GM23338 (cell line): ENCODE data around the gene DNAJC11. TPM values are rescaled to one million over a fixed set of nuclear protein-coding genes. Genes with fewer than 3 reads are reported as not detected.

Experiments
- ATAC-seq: fragments of 200-7000 bp; cut with Tn5 transposase; 3 replicates; pipeline ENCODE4 v1.9.1; 2020
- DNase-seq: peaks from one replicate; pipeline ENCODE4 v3.0.0-alpha.2; 2015; ENCODE audit warnings: low spot score
- H2AFZ ChIP-seq: fragments of 200-600 bp; sonication (generic); 2 replicates; pipeline ENCODE4 v1.8.0; 2016; ENCODE audit warnings: antibody characterized with exemption, mild to moderate bottlenecking, moderate library complexity
- H3F3A ChIP-seq: fragments of 200-600 bp; sonication (generic); replicated peaks from 2 replicates; pipeline ENCODE4 v1.8.0; 2017; ENCODE audit warnings: antibody characterized with exemption, mixed run types, low read depth
- H3K27ac ChIP-seq: fragments of 200-600 bp; sonication (generic); 2 replicates; pipeline ENCODE4 v1.6.1; 2016; ENCODE audit warnings: low read depth
- H3K27me3 ChIP-seq: fragments of 200-600 bp; sonication (generic); 2 replicates; pipeline ENCODE4 v1.8.0; 2016; ENCODE audit warnings: mild to moderate bottlenecking, mixed run types, moderate library complexity; ENCODE audit not compliant: insufficient read depth
- H3K36me3 ChIP-seq: fragments of 200-600 bp; sonication (generic); 2 replicates; pipeline ENCODE4 v1.8.0; 2016; ENCODE audit warnings: mild to moderate bottlenecking; ENCODE audit not compliant: insufficient read depth
- H3K4me1 ChIP-seq: fragments of 200-600 bp; sonication (generic); 2 replicates; pipeline ENCODE4 v1.8.0; 2016; ENCODE audit warnings: mild to moderate bottlenecking, moderate library complexity; ENCODE audit not compliant: insufficient read depth
- H3K4me2 ChIP-seq: fragments of 200-600 bp; sonication (generic); 2 replicates; pipeline ENCODE4 v1.7.1; 2017; ENCODE audit warnings: mixed run types
- H3K4me3 ChIP-seq: fragments of 200-600 bp; sonication (generic); 2 replicates; pipeline ENCODE4 v1.6.1; 2016; ENCODE audit warnings: mixed run types
- H3K79me2 ChIP-seq: fragments of 200-600 bp; sonication (generic); replicated peaks from 2 replicates; pipeline ENCODE4 v1.8.0; 2017; ENCODE audit warnings: mild to moderate bottlenecking; ENCODE audit not compliant: insufficient read depth
- H3K9me2 ChIP-seq: fragments of 200-600 bp; sonication (generic); 2 replicates; pipeline ENCODE4 v1.8.0; 2017; ENCODE audit not compliant: insufficient read depth
- H4K20me1 ChIP-seq: fragments of 200-600 bp; sonication (generic); replicated peaks from 2 replicates; pipeline ENCODE4 v1.8.0; 2017; ENCODE audit warnings: mild to moderate bottlenecking; ENCODE audit not compliant: insufficient read depth
- H3K27ac Mint-ChIP-seq: 2 replicates; pipeline ENCODE4 v1.8.0; 2020; ENCODE audit warnings: inconsistent platforms, mild to moderate bottlenecking, moderate library complexity, mixed read lengths
- H3K27me3 Mint-ChIP-seq: 3 replicates; pipeline ENCODE4 v1.8.0; 2022; ENCODE audit warnings: low read depth, mild to moderate bottlenecking, moderate library complexity, mixed read lengths, inconsistent platforms; ENCODE audit not compliant: insufficient read depth, poor library complexity
- H3K36me3 Mint-ChIP-seq: 3 replicates; pipeline ENCODE4 v1.8.0; 2021; ENCODE audit warnings: low read depth, mild to moderate bottlenecking, inconsistent platforms, moderate library complexity, mixed read lengths
- H3K4me1 Mint-ChIP-seq: 3 replicates; pipeline ENCODE4 v1.8.0; 2020; ENCODE audit warnings: mild to moderate bottlenecking, inconsistent platforms, mixed read lengths
- H3K4me3 Mint-ChIP-seq: 3 replicates; pipeline ENCODE4 v1.8.0; 2021; ENCODE audit warnings: moderate library complexity, mild to moderate bottlenecking, inconsistent platforms, mixed read lengths
- H3K9me3 Mint-ChIP-seq: 3 replicates; pipeline ENCODE4 v1.8.0; 2020; ENCODE audit warnings: moderate library complexity, mild to moderate bottlenecking, inconsistent platforms, mixed read lengths
- CREB1 ChIP-seq: fragments of 250-450 bp; sonication (Bioruptor Pico); IDR thresholded peaks from 2 replicates; pipeline ENCODE4 v1.5.0; 2020; ENCODE audit warnings: low read depth, mild to moderate bottlenecking, moderate library complexity
- EZH2 ChIP-seq: fragments of 200-600 bp; sonication (generic); IDR thresholded peaks from one replicate; pipeline ENCODE4 v1.8.0; 2017; ENCODE audit warnings: antibody characterized with exemption, mild to moderate bottlenecking, low read depth; ENCODE audit not compliant: unreplicated experiment
- EZH2phosphoT487 ChIP-seq: fragments of 200-600 bp; sonication (generic); IDR thresholded peaks from one replicate; pipeline ENCODE4 v1.8.1; 2018; ENCODE audit warnings: antibody characterized with exemption; ENCODE audit not compliant: unreplicated experiment
- JUNB ChIP-seq: IDR thresholded peaks from one replicate; pipeline ENCODE4 v1.6.1; 2016; ENCODE audit warnings: antibody characterized with exemption; ENCODE audit not compliant: unreplicated experiment
- NANOG ChIP-seq: IDR thresholded peaks from 2 replicates; pipeline ENCODE4 v1.6.1; 2016; ENCODE audit warnings: antibody characterized with exemption, borderline replicate concordance
- POLR2AphosphoS5 ChIP-seq: IDR thresholded peaks from 2 replicates; pipeline ENCODE4 v1.6.1; 2016; ENCODE audit warnings: antibody characterized with exemption, low read depth
- STAT1 ChIP-seq: IDR thresholded peaks from one replicate; pipeline ENCODE4 v1.6.1; 2016; ENCODE audit warnings: antibody characterized with exemption; ENCODE audit not compliant: unreplicated experiment
- ZNF114 ChIP-seq: fragments of 250-450 bp; sonication (Bioruptor Pico); IDR thresholded peaks from 2 replicates; pipeline ENCODE4 v1.5.0; 2020; ENCODE audit warnings: mild to moderate bottlenecking, moderate library complexity
- ZNF331 ChIP-seq: fragments of 250-450 bp; sonication (Bioruptor Pico); IDR thresholded peaks from 2 replicates; pipeline ENCODE4 v1.5.0; 2020; ENCODE audit warnings: low read depth, mild to moderate bottlenecking, moderate library complexity
- polyA plus RNA-seq: library from polyadenylated mRNA; unstranded; fragments of >200 nt; fragmentation: Nextera tagmentation; extraction: Ambion mirVana; gene quantifications from 2 replicates; pipeline ENCODE4 v1.2.1, GENCODE V29; 2016
- total RNA-seq: library from RNA; depleted of rRNA; stranded (reverse); fragments of >200 nt; shearing (Covaris generic); gene quantifications from 2 replicates; pipeline ENCODE4 v1.2.3, GENCODE V29; 2014
- TF ChIP-seq, protein P1 (sequence below): IDR thresholded peaks from 2 replicates; pipeline ENCODE4 v1.6.1; 2016; ENCODE audit warnings: antibody characterized with exemption
- TF ChIP-seq, protein P2 (sequence below): fragments of 250-450 bp; sonication (Bioruptor Pico); IDR thresholded peaks from 2 replicates; pipeline ENCODE4 v1.5.0; 2020; ENCODE audit warnings: mild to moderate bottlenecking, moderate library complexity
- TF ChIP-seq, protein P3 (sequence below): IDR thresholded peaks from one replicate; pipeline ENCODE4 v1.6.1; 2018; ENCODE audit warnings: antibody characterized with exemption; ENCODE audit not compliant: unreplicated experiment
- TF ChIP-seq, protein P4 (sequence below), 2 experiments: fragments of 200-600 bp in 1 of 2; sonication (generic) in 1 of 2; conservative IDR thresholded peaks; 2 replicates each; pipeline versions ENCODE4 v1.5.1 to v1.6.1; 2016 to 2017; ENCODE audit warnings: antibody characterized with exemption in 2 of 2, low read depth in 2 of 2, mild to moderate bottlenecking in 2 of 2, moderate library complexity in 1 of 2

The DNAJC11 gene
- total and polyA plus RNA-seq, 2 experiments from 2014 or later: 48.4 to 67.2 TPM

DNA sequence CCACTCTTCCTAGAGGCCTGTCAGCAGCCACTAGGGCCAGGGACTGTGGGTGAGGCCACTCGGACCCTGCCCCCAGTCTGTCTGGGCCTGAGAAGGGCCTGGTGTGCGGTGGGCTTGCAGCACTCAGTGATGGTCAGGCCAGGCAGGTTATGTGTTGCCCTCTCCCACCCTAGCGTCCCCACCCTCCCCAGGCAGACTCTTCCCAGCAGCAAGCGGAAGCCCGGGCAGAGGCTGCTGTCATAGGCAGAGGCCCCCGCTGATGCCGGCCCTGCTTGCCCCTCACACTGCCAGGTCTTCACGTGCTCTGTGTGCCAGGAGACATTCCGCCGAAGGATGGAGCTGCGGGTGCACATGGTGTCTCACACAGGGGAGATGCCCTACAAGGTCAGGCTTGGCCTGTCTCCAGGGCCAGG lies 115.2 kb downstream of the DNAJC11 start:
- Histone ChIP-seq H3K4me3 (no peak overlapping the region), H3K27ac (no peak overlapping the region), H3K36me3 (no peaks in the 10 kb centered on the region), H4K20me1 (peaks cover 5% of the 10 kb centered on the region; the same call in 1 of the 2 replicates), H3K27me3 (no peaks in the 10 kb centered on the region), H3K9me2 (no peaks in the 10 kb centered on the region), H3K4me2 (no peak overlapping the region), H2AFZ (no peak overlapping the region), H3K4me1 (no peaks in the 10 kb centered on the region), H3F3A (peaks cover 14% of the 10 kb centered on the region; the same call in 1 of the 2 replicates), H3K79me2 (peaks cover 6% of the 10 kb centered on the region; the same call in 1 of the 2 replicates)
- H3K4me3 Mint-ChIP-seq: no peak overlapping the region
- peaks cover 19% of the 10 kb centered on the region for H3K27me3 Mint-ChIP-seq
- H3K36me3 Mint-ChIP-seq: peaks cover 18% of the 10 kb centered on the region
- H3K9me3 Mint-ChIP-seq: no peaks in the 10 kb centered on the region
- H3K4me1 Mint-ChIP-seq: peaks cover 6% of the 10 kb centered on the region; the same call in 2 of the 3 replicates
- TF ChIP-seq EZH2phosphoT487: no peak
- TF ChIP-seq JUNB: no peak
- TF ChIP-seq ZNF331 (CRISPR knock-in tag): no peak
- TF ChIP-seq ZNF114 (CRISPR knock-in tag): no peak
- TF ChIP-seq STAT1: no peak
- TF ChIP-seq, protein P1, sequence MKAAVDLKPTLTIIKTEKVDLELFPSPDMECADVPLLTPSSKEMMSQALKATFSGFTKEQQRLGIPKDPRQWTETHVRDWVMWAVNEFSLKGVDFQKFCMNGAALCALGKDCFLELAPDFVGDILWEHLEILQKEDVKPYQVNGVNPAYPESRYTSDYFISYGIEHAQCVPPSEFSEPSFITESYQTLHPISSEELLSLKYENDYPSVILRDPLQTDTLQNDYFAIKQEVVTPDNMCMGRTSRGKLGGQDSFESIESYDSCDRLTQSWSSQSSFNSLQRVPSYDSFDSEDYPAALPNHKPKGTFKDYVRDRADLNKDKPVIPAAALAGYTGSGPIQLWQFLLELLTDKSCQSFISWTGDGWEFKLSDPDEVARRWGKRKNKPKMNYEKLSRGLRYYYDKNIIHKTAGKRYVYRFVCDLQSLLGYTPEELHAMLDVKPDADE: no peak
- TF ChIP-seq, protein P2, sequence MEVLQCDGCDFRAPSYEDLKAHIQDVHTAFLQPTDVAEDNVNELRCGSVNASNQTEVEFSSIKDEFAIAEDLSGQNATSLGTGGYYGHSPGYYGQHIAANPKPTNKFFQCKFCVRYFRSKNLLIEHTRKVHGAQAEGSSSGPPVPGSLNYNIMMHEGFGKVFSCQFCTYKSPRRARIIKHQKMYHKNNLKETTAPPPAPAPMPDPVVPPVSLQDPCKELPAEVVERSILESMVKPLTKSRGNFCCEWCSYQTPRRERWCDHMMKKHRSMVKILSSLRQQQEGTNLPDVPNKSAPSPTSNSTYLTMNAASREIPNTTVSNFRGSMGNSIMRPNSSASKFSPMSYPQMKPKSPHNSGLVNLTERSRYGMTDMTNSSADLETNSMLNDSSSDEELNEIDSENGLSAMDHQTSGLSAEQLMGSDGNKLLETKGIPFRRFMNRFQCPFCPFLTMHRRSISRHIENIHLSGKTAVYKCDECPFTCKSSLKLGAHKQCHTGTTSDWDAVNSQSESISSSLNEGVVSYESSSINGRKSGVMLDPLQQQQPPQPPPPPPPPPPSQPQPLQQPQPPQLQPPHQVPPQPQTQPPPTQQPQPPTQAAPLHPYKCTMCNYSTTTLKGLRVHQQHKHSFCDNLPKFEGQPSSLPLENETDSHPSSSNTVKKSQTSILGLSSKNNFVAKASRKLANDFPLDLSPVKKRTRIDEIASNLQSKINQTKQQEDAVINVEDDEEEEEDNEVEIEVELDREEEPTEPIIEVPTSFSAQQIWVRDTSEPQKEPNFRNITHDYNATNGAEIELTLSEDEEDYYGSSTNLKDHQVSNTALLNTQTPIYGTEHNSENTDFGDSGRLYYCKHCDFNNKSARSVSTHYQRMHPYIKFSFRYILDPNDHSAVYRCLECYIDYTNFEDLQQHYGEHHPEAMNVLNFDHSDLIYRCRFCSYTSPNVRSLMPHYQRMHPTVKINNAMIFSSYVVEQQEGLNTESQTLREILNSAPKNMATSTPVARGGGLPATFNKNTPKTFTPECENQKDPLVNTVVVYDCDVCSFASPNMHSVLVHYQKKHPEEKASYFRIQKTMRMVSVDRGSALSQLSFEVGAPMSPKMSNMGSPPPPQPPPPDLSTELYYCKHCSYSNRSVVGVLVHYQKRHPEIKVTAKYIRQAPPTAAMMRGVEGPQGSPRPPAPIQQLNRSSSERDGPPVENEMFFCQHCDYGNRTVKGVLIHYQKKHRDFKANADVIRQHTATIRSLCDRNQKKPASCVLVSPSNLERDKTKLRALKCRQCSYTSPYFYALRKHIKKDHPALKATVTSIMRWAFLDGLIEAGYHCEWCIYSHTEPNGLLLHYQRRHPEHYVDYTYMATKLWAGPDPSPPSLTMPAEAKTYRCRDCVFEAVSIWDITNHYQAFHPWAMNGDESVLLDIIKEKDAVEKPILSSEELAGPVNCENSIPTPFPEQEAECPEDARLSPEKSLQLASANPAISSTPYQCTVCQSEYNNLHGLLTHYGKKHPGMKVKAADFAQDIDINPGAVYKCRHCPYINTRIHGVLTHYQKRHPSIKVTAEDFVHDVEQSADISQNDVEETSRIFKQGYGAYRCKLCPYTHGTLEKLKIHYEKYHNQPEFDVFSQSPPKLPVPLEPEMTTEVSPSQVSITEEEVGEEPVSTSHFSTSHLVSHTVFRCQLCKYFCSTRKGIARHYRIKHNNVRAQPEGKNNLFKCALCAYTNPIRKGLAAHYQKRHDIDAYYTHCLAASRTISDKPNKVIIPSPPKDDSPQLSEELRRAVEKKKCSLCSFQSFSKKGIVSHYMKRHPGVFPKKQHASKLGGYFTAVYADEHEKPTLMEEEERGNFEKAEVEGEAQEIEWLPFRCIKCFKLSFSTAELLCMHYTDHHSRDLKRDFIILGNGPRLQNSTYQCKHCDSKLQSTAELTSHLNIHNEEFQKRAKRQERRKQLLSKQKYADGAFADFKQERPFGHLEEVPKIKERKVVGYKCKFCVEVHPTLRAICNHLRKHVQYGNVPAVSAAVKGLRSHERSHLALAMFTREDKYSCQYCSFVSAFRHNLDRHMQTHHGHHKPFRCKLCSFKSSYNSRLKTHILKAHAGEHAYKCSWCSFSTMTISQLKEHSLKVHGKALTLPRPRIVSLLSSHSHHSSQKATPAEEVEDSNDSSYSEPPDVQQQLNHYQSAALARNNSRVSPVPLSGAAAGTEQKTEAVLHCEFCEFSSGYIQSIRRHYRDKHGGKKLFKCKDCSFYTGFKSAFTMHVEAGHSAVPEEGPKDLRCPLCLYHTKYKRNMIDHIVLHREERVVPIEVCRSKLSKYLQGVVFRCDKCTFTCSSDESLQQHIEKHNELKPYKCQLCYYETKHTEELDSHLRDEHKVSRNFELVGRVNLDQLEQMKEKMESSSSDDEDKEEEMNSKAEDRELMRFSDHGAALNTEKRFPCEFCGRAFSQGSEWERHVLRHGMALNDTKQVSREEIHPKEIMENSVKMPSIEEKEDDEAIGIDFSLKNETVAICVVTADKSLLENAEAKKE (CRISPR knock-in tag): no peak
- TF ChIP-seq NANOG: no peak
- TF ChIP-seq EZH2: no peak
- no peak for TF ChIP-seq CREB1 (CRISPR knock-in tag)
- TF ChIP-seq POLR2AphosphoS5: no peak; the same call in 1 of the 2 replicates
- TF ChIP-seq, protein P3, sequence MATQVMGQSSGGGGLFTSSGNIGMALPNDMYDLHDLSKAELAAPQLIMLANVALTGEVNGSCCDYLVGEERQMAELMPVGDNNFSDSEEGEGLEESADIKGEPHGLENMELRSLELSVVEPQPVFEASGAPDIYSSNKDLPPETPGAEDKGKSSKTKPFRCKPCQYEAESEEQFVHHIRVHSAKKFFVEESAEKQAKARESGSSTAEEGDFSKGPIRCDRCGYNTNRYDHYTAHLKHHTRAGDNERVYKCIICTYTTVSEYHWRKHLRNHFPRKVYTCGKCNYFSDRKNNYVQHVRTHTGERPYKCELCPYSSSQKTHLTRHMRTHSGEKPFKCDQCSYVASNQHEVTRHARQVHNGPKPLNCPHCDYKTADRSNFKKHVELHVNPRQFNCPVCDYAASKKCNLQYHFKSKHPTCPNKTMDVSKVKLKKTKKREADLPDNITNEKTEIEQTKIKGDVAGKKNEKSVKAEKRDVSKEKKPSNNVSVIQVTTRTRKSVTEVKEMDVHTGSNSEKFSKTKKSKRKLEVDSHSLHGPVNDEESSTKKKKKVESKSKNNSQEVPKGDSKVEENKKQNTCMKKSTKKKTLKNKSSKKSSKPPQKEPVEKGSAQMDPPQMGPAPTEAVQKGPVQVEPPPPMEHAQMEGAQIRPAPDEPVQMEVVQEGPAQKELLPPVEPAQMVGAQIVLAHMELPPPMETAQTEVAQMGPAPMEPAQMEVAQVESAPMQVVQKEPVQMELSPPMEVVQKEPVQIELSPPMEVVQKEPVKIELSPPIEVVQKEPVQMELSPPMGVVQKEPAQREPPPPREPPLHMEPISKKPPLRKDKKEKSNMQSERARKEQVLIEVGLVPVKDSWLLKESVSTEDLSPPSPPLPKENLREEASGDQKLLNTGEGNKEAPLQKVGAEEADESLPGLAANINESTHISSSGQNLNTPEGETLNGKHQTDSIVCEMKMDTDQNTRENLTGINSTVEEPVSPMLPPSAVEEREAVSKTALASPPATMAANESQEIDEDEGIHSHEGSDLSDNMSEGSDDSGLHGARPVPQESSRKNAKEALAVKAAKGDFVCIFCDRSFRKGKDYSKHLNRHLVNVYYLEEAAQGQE: no peak
- TF ChIP-seq, protein P4, sequence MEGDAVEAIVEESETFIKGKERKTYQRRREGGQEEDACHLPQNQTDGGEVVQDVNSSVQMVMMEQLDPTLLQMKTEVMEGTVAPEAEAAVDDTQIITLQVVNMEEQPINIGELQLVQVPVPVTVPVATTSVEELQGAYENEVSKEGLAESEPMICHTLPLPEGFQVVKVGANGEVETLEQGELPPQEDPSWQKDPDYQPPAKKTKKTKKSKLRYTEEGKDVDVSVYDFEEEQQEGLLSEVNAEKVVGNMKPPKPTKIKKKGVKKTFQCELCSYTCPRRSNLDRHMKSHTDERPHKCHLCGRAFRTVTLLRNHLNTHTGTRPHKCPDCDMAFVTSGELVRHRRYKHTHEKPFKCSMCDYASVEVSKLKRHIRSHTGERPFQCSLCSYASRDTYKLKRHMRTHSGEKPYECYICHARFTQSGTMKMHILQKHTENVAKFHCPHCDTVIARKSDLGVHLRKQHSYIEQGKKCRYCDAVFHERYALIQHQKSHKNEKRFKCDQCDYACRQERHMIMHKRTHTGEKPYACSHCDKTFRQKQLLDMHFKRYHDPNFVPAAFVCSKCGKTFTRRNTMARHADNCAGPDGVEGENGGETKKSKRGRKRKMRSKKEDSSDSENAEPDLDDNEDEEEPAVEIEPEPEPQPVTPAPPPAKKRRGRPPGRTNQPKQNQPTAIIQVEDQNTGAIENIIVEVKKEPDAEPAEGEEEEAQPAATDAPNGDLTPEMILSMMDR (conservative IDR thresholded peaks at IDR 0.05; ENCODE audit: low read depth in 2 of 2): no peak
- ATAC-seq (no peak), DNase-seq (no peak)
- no peak overlapping the region for H3K27ac Mint-ChIP-seq
